Stomach (tissue), 9 donors: ENCODE results near the gene PIP4K2C. TPM values are rescaled to one million over a fixed set of nuclear protein-coding genes. Genes with fewer than 3 reads are reported as not detected.

ENCODE experiments used
- DNase-seq, 2 donors: peaks; one replicate each; pipeline versions ENCODE4 v3.0.0 to v3.0.0-alpha.2; 2013 to 2019
- H3K27ac ChIP-seq, 5 donors: fragments of 200-600 bp in 4 of 5; sonication (generic) in 4 of 5; one replicate each; pipeline ENCODE4 v1.5.1; 2013 to 2019; ENCODE audit warnings: mild to moderate bottlenecking in 1 of 5, moderate library complexity in 1 of 5
- H3K27me3 ChIP-seq, 3 donors: fragments of 200-600 bp; sonication (generic); one replicate each; pipeline ENCODE4 v1.5.1; 2017 to 2019; ENCODE audit warnings: mixed run types in 1 of 3
- H3K36me3 ChIP-seq, 4 donors: fragments of 200-600 bp; sonication (generic); 1 replicate in 3 of 4; 2 replicates in 1 of 4; pipeline ENCODE4 v1.5.1; 2016 to 2019
- H3K4me1 ChIP-seq, 4 donors: fragments of 200-600 bp; sonication (generic); one replicate each; pipeline ENCODE4 v1.5.1; 2016 to 2019
- H3K4me3 ChIP-seq, 4 donors: fragments of 200-600 bp; sonication (generic) in 3 of 4; one replicate each; pipeline ENCODE4 v1.5.1; 2016 to 2019; ENCODE audit warnings: mild to moderate bottlenecking in 1 of 4
- H3K9me3 ChIP-seq, 4 donors: fragments of 200-600 bp; sonication (generic); one replicate each; pipeline ENCODE4 v1.5.1; 2016 to 2019
- CTCF ChIP-seq, 7 experiments: fragments of 450-650 bp in 4 of 7; fragments of 200-600 bp in 3 of 7; sonication (generic) in 3 of 7; IDR thresholded peaks; one replicate each; pipeline ENCODE4 v1.5.1; 2016 to 2019; ENCODE audit warnings: antibody characterized with exemption in 7 of 7, control low read depth in 2 of 7, mild to moderate bottlenecking in 1 of 7
- EP300 ChIP-seq: sonication (generic); formaldehyde crosslinking; IDR thresholded peaks from one replicate; pipeline ENCODE4 v1.6.1; 2017; ENCODE audit warnings: antibody characterized with exemption
- POLR2A ChIP-seq, 4 donors: fragments of 450-650 bp; IDR thresholded peaks; one replicate each; pipeline ENCODE4 v1.6.1; 2016; ENCODE audit warnings: antibody characterized with exemption in 4 of 4, control low read depth in 2 of 4, mild to moderate bottlenecking in 1 of 4, moderate library complexity in 1 of 4
- POLR2AphosphoS5 ChIP-seq, 3 donors: sonication (generic); formaldehyde crosslinking; IDR thresholded peaks; one replicate each; pipeline ENCODE4 v1.6.1; 2016; ENCODE audit warnings: antibody characterized with exemption in 3 of 3
- WGBS, 5 donors: extraction: QIAGEN DNeasy Blood & Tissue Kit in 3 of 5; methylation state at CpG; one replicate each; pipeline versions ENCODE4 v1.1.5 to v1.1.7; 2013 to 2018; 5-methylcytosine and 5-hydroxymethylcytosine counted together
- intact Hi-C: fragments of 100-400 bp; cut with DNase I; formaldehyde crosslinking; loops from one replicate; pipeline ENCODE4 v1.15.1; 2023; ENCODE audit warnings: low total_unique reads
- polyA plus RNA-seq, 3 donors: library from polyadenylated mRNA; stranded (reverse); fragments of 200-250 nt; gene quantifications; one replicate each; pipeline ENCODE4 v1.2.3, GENCODE V29; 2013
- total RNA-seq, 5 donors: library from RNA; depleted of rRNA; stranded (reverse); fragments of >200 nt; gene quantifications; one replicate each; pipeline versions ENCODE4 v1.1.0 to v1.2.3, GENCODE V29; 2014 to 2016
- donor health status: healthy with polysubstance abuse.
- donor health status: Bipolar disorder and iron deficiency.
- donor health status: healthy.

The PIP4K2C gene
- total and polyA plus RNA-seq, 8 donors, result 14.1 to 116 (median 35.5) TPM

GRCh38 chr12:57627501-57628279 lies 36.7 kb downstream of the PIP4K2C start:
- Histone ChIP-seq H3K4me3 (peak overlapping the region in 2 of 4 donors; percentile 9 to 34), H3K36me3 (peaks cover 0 to 18% (median 3%) of the 10 kb centered on the region in 4 donors), H3K9me3 (no peaks in the 10 kb centered on the region), H3K27ac (no peak overlapping the region), H3K27me3 (peaks cover 0 to 98% (median 80%) of the 10 kb centered on the region in 3 donors), H3K4me1 (peaks cover 11 to 26% (median 21%) of the 10 kb centered on the region in 4 donors)
- intact Hi-C loops, result no loop called here
- WGBS, 5 donors, result 8 to 20% (median 12%) methylated on average over 36 to 67 of the region's 67 CpGs
- TF ChIP-seq EP300 (no peak), POLR2A (IDR thresholded peaks at IDR 0.05) (no peak)
- peak in 1 of 2 donors; percentile 39 for DNase-seq

GRCh38 chr12:57628280-57629191 lies 37.5 kb downstream of the PIP4K2C start:
- intact Hi-C loops, result no loop called here
- Histone ChIP-seq H3K9me3 (no peaks in the 10 kb centered on the region), H3K36me3 (peaks cover 0 to 18% (median 3%) of the 10 kb centered on the region in 4 donors), H3K4me1 (peaks cover 13 to 34% (median 29%) of the 10 kb centered on the region in 4 donors), H3K27me3 (peaks cover 0 to 98% (median 81%) of the 10 kb centered on the region in 3 donors), H3K27ac (no peak overlapping the region), H3K4me3 (no peak overlapping the region)
- TF ChIP-seq POLR2A (IDR thresholded peaks at IDR 0.05) (no peak), POLR2AphosphoS5 (IDR thresholded peaks at IDR 0.05) (no peak), CTCF (IDR thresholded peaks at IDR 0.05) (no peak), EP300 (no peak)
- DNase-seq, result peak in 1 of 2 donors; percentile 6
- 42 to 62% (median 46%) methylated on average over 29 of the region's 29 CpGs for WGBS, 5 donors

GRCh38 chr12:57629897-57630471 lies 39.0 kb downstream of the PIP4K2C start:
- no peak overlapping the region for H3K4me3 ChIP-seq
- peak in 1 of 2 donors; percentile 13 for DNase-seq
- peaks cover 13 to 34% (median 30%) of the 10 kb centered on the region in 4 donors for H3K4me1 ChIP-seq
- TF ChIP-seq EP300, result no peak
- no peak for TF ChIP-seq POLR2AphosphoS5 (IDR thresholded peaks at IDR 0.05)
- no peak for TF ChIP-seq POLR2A (IDR thresholded peaks at IDR 0.05)
- no peak for TF ChIP-seq CTCF (IDR thresholded peaks at IDR 0.05)
- intact Hi-C loops, result loop anchor here (10.0 kb wide), 1 partner anchor 55 kb away; no protein-coding TSS in a partner anchor
- WGBS, 5 donors, result 69 to 80% (median 70%) methylated on average over 5 of the region's 5 CpGs
- H3K27ac ChIP-seq, result no peak overlapping the region
- H3K36me3 ChIP-seq, result peaks cover 0 to 18% (median 3%) of the 10 kb centered on the region in 4 donors
- H3K27me3 ChIP-seq, result peaks cover 0 to 92% (median 74%) of the 10 kb centered on the region in 3 donors
- H3K9me3 ChIP-seq, result no peaks in the 10 kb centered on the region

GRCh38 chr12:57630891-57631433 lies 40.0 kb downstream of the PIP4K2C start:
- DNase-seq, result peak in 1 of 2 donors; percentile 3
- no peak for TF ChIP-seq CTCF (IDR thresholded peaks at IDR 0.05)
- TF ChIP-seq EP300, result no peak
- TF ChIP-seq POLR2A (IDR thresholded peaks at IDR 0.05), result no peak
- TF ChIP-seq POLR2AphosphoS5 (IDR thresholded peaks at IDR 0.05), result no peak

More at GRCh38 chr12:57630891-57631433, 40.0 kb downstream of the PIP4K2C start:
- no peak overlapping the region for H3K4me3 ChIP-seq
- H3K27me3 ChIP-seq, result peaks cover 0 to 92% (median 68%) of the 10 kb centered on the region in 3 donors
- no peaks in the 10 kb centered on the region for H3K9me3 ChIP-seq
- WGBS, 5 donors, result 41 to 51% (median 47%) methylated on average over 6 of the region's 6 CpGs
- H3K4me1 ChIP-seq, result peaks cover 13 to 34% (median 30%) of the 10 kb centered on the region in 4 donors
- no peak overlapping the region for H3K27ac ChIP-seq
- intact Hi-C loops, result loop anchor here (10.0 kb wide), 1 partner anchor 54 kb away; no protein-coding TSS in a partner anchor
- H3K36me3 ChIP-seq, result peaks cover 0 to 8% (median 2%) of the 10 kb centered on the region in 4 donors
